SK-N-SH (cell line): ENCODE results near the gene NAPB. TPM values are rescaled to one million over a fixed set of nuclear protein-coding genes. Genes with fewer than 3 reads are reported as not detected.

Experiments used
- CTCF ChIA-PET: fragments of 300-600, 350-600 bp; formaldehyde crosslinking; extraction: SDS; loops from one replicate; lab custom pipeline; 2021; lab: Yijun Ruan, JAX
- POLR2A ChIA-PET: fragments of 350-600 bp; sonication (Branson Sonifier 250); formaldehyde crosslinking; extraction: SDS; loops from one replicate; lab custom pipeline; 2020; ENCODE audit warnings: antibody characterized with exemption, inconsistent platforms; lab: Yijun Ruan, JAX
- DNase-seq: peaks from one replicate; pipeline ENCODE4 v3.0.0; 2012
- H2AFZ ChIP-seq: fragments of 200-600 bp; sonication (generic); 2 replicates; pipeline ENCODE4 v1.8.1; 2016; ENCODE audit warnings: antibody characterized with exemption, mild to moderate bottlenecking, low read depth
- H3F3A ChIP-seq: fragments of 200-600 bp; sonication (generic); replicated peaks from 2 replicates; pipeline ENCODE3; 2016; ENCODE audit warnings: antibody characterized with exemption, mild to moderate bottlenecking; ENCODE audit not compliant: insufficient read depth
- H3K27ac ChIP-seq, 2 experiments: fragments of 200-500 bp in 1 of 2; fragments of 200-600 bp in 1 of 2; sonication (Bioruptor generic) in 1 of 2; sonication (generic), shearing (Covaris generic) in 1 of 2; 2 replicates each; pipeline versions ENCODE4 v1.5.1 to v1.6.1; 2014 to 2016; ENCODE audit warnings: low read depth in 2 of 2, inconsistent platforms in 1 of 2, low read length in 1 of 2, mild to moderate bottlenecking in 1 of 2, mixed read lengths in 1 of 2
- H3K27me3 ChIP-seq: fragments of 200-600 bp; sonication (generic), shearing (Covaris generic); 2 replicates; pipeline ENCODE4 v1.6.1; 2016; ENCODE audit warnings: mixed run types; ENCODE audit not compliant: insufficient read depth
- H3K36me3 ChIP-seq, 2 experiments: fragments of 200-500 bp in 1 of 2; fragments of 200-600 bp in 1 of 2; sonication (Bioruptor generic) in 1 of 2; sonication (generic) in 1 of 2; replicated peaks in 1 of 2; 2 replicates each; pipeline versions ENCODE3 to v1.5.1; 2014 to 2016; ENCODE audit warnings: low read length in 1 of 2, mild to moderate bottlenecking in 1 of 2; ENCODE audit not compliant: insufficient read depth in 2 of 2, control insufficient read depth in 1 of 2
- H3K4me1 ChIP-seq, 2 experiments: fragments of 200-500 bp in 1 of 2; fragments of 200-600 bp in 1 of 2; sonication (Bioruptor generic) in 1 of 2; sonication (generic), shearing (Covaris generic) in 1 of 2; 2 replicates each; pipeline versions ENCODE4 v1.5.1 to v1.6.1; 2014 to 2016; ENCODE audit warnings: low read depth in 1 of 2, low read length in 1 of 2, mixed run types in 1 of 2; ENCODE audit not compliant: insufficient read depth in 2 of 2, control insufficient read depth in 1 of 2
- H3K4me2 ChIP-seq: fragments of 200-600 bp; sonication (generic), shearing (Covaris generic); 2 replicates; pipeline ENCODE4 v1.6.1; 2017; ENCODE audit warnings: mixed run types
- H3K4me3 ChIP-seq, 2 experiments: fragments of 200-500 bp in 1 of 2; fragments of 200-600 bp in 1 of 2; sonication (Bioruptor generic) in 1 of 2; sonication (generic), shearing (Covaris generic) in 1 of 2; 2 replicates each; pipeline versions ENCODE4 v1.5.1 to v1.8.1; 2014 to 2016; ENCODE audit warnings: low read depth in 2 of 2, inconsistent platforms in 1 of 2, low read length in 1 of 2, mild to moderate bottlenecking in 1 of 2, mixed read lengths in 1 of 2, moderate library complexity in 1 of 2
- H3K79me2 ChIP-seq: fragments of 200-600 bp; sonication (generic); 2 replicates; pipeline ENCODE4 v1.8.1; 2017; ENCODE audit warnings: mild to moderate bottlenecking; ENCODE audit not compliant: insufficient read depth
- H3K9ac ChIP-seq: fragments of 200-600 bp; sonication (generic); 2 replicates; pipeline ENCODE4 v1.6.1; 2017; ENCODE audit warnings: mixed run types
- H3K9me2 ChIP-seq: fragments of 200-600 bp; sonication (generic); 2 replicates; pipeline ENCODE4 v1.6.1; 2017; ENCODE audit warnings: mixed run types
- H3K9me3 ChIP-seq: fragments of 200-600 bp; sonication (generic); 2 replicates; pipeline ENCODE4 v1.6.1; 2017; ENCODE audit warnings: mixed run types, mild to moderate bottlenecking, moderate library complexity
- H4K20me1 ChIP-seq: fragments of 200-600 bp; sonication (generic); 2 replicates; pipeline ENCODE4 v1.6.1; 2017; ENCODE audit warnings: mild to moderate bottlenecking, mixed run types; ENCODE audit not compliant: insufficient read depth
- ELF1 ChIP-seq: IDR thresholded peaks from 2 replicates; pipeline ENCODE4 v1.4.0; 2012
- EP300 ChIP-seq, 2 experiments: IDR thresholded peaks; 2 replicates each; pipeline versions ENCODE4 v1.4.0 to v1.6.1; 2012; ENCODE audit warnings: borderline replicate concordance in 1 of 2, low read depth in 1 of 2, low read length in 1 of 2
- FOSL2 ChIP-seq: IDR thresholded peaks from 2 replicates; pipeline ENCODE4 v1.4.0; 2012; ENCODE audit warnings: low read depth, mild to moderate bottlenecking, moderate library complexity, borderline replicate concordance
- FOXM1 ChIP-seq: IDR thresholded peaks from 2 replicates; pipeline ENCODE4 v1.4.0; 2012; ENCODE audit warnings: low read depth, mild to moderate bottlenecking
- GATA2 ChIP-seq: sonication (generic); formaldehyde crosslinking; IDR thresholded peaks from 2 replicates; pipeline ENCODE4 v1.5.0; 2020; ENCODE audit warnings: mild to moderate bottlenecking, missing genetic modification reagents
- JUND ChIP-seq: IDR thresholded peaks from 2 replicates; pipeline ENCODE4 v1.4.0; 2012
- NFIC ChIP-seq: IDR thresholded peaks from 2 replicates; pipeline ENCODE4 v1.4.0; 2012; ENCODE audit warnings: borderline replicate concordance
- NRF1 ChIP-seq: IDR thresholded peaks from 2 replicates; pipeline ENCODE4 v1.6.1; 2012; ENCODE audit warnings: low read depth, mild to moderate bottlenecking, low read length
- RCOR1 ChIP-seq: fragments of 150-350 bp; IDR thresholded peaks from 2 replicates; pipeline ENCODE4 v1.6.1; 2017; ENCODE audit warnings: antibody characterized with exemption, low read length
- RXRA ChIP-seq: IDR thresholded peaks from 2 replicates; pipeline ENCODE4 v1.4.0; 2012; ENCODE audit warnings: low read depth, mild to moderate bottlenecking, borderline replicate concordance
- WGBS: methylation state at CpG from one replicate; pipeline ENCODE4 v1.1.6; 2017; ENCODE audit warnings: low lambda C conversion rate; 5-methylcytosine and 5-hydroxymethylcytosine counted together
- polyA plus RNA-seq, 3 experiments: library from polyadenylated mRNA; depleted of rRNA; stranded (reverse); fragments of >200 nt; gene quantifications; 2 replicates each; pipeline ENCODE4 v1.2.3, GENCODE V29; 2012
- TF ChIP-seq, protein P1 (sequence below): IDR thresholded peaks from 2 replicates; pipeline ENCODE4 v1.4.0; 2012; ENCODE audit warnings: low read depth, borderline replicate concordance
- TF ChIP-seq, protein P2 (sequence below): fragments of 150-350 bp; IDR thresholded peaks from 2 replicates; pipeline ENCODE4 v1.6.1; 2016; ENCODE audit warnings: mild to moderate bottlenecking, low read depth, low read length
- TF ChIP-seq, protein P3 (sequence below): fragments of 150-350 bp; IDR thresholded peaks from 2 replicates; pipeline ENCODE4 v1.6.1; 2017; ENCODE audit warnings: antibody characterized with exemption, low read length, low read depth, borderline replicate concordance
- TF ChIP-seq, protein P4 (sequence below): IDR thresholded peaks from 2 replicates; pipeline ENCODE4; 2012

The NAPB gene
- polyA plus RNA-seq, 1 of the 3 experiments (the other 2 are of a cell fraction): 3.0 TPM

DNA sequence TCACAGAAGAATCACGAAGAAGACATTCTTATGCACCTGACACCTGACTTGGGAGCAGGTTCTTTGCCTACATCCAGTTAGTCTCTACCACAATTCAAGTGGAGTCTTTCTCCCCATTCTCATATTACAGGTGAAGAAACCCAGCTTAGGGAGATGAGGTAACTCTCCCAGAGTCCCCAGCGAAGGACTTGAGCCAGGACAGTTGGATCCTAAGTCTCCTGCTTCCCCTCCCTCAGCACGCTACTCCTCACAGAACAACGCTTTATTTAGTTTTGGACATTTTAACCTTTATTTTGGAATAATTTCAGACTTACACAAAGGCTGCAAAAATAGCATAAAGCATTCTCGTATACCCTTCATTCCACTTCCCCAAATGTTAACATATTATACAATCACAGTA lies 17.4 kb upstream of the NAPB start:
- Histone ChIP-seq H3K27me3 (no peaks in the 10 kb centered on the region; the same call in none of the 2 replicates), H4K20me1 (no peaks in the 10 kb centered on the region), H3K27ac (no peak overlapping the region)
- TF ChIP-seq RXRA: no peak
- TF ChIP-seq, all 33 proteins: peak for 0
- ChIA-PET POLR2A (no interaction called here), CTCF (interaction anchor here (4.0 kb wide), 1 partner anchor 8 kb away, joined by 22 read pairs; no protein-coding TSS in a partner anchor)
- DNase-seq: no peak
- Histone ChIP-seq H3K79me2 (no peaks in the 10 kb centered on the region), H3K36me3 (no peaks in the 10 kb centered on the region), H3K9ac (no peak overlapping the region), H3K4me2 (no peak overlapping the region), H3K4me3 (no peak overlapping the region), H2AFZ (no peak overlapping the region), H3K4me1 (peaks cover 0 to 11% of the 10 kb centered on the region in 2 experiments; a peak in 1 of 4 replicates), H3K9me2 (no peaks in the 10 kb centered on the region), H3F3A (no peaks in the 10 kb centered on the region), H3K9me3 (no peaks in the 10 kb centered on the region)
- 61% methylated on average over 5 of the region's 5 CpGs for WGBS

DNA sequence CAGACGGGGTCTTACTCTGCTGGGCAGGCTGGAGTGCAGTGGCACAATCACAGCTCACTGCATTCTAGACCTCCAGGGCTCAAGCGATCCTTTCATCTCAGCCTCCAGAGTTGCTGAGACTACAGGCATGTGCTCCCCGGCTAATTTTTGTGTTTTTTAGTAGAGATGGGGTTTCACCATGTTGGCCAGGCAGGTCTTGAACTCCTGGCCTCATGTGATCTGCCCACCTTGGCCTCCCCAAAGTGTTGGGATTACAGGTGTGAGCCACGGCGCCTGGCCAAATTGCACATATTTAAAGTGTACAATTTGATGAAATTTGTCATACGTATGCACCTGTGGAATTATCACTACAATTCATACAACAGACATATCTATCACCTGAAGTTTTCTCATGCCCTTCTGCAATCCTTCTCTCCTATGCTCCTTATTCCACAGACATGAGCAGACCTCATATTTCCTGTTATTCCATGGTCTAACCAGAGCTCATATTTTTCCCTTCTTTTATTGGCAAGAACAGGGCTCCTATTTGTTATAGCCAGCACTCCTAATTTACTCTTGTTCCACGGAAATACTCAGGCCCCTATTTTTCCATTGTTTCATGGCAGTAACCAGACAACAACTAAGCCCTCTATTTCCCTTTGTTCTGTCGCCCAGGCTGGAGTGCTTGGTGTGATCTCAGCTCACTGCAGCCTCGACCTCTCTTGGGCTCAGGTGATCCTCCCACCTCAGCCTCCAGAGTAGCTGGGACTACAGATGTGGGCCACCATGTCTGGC lies 16.0 kb upstream of the NAPB start:
- no peaks in the 10 kb centered on the region; the same call in none of the 2 replicates for H3K27me3 ChIP-seq
- H3K27ac ChIP-seq: no peak overlapping the region
- H3F3A ChIP-seq: no peaks in the 10 kb centered on the region
- H3K4me2 ChIP-seq: no peak overlapping the region
- H2AFZ ChIP-seq: no peak overlapping the region
- 52% methylated on average over 9 of the region's 9 CpGs for WGBS
- no peaks in the 10 kb centered on the region for H4K20me1 ChIP-seq
- H3K9me3 ChIP-seq: no peaks in the 10 kb centered on the region
- H3K79me2 ChIP-seq: no peaks in the 10 kb centered on the region
- ChIA-PET POLR2A (no interaction called here), CTCF (interaction anchor here (1.0 to 4.0 kb wide), 3 partner anchors 9 to 170 kb away, joined by 3 to 22 read pairs (median 10); no protein-coding TSS in a partner anchor)
- no peak for TF ChIP-seq FOXM1
- no peak for TF ChIP-seq FOSL2
- no peak for TF ChIP-seq JUND
- TF ChIP-seq, protein P1, sequence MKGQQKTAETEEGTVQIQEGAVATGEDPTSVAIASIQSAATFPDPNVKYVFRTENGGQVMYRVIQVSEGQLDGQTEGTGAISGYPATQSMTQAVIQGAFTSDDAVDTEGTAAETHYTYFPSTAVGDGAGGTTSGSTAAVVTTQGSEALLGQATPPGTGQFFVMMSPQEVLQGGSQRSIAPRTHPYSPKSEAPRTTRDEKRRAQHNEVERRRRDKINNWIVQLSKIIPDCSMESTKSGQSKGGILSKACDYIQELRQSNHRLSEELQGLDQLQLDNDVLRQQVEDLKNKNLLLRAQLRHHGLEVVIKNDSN: no peak
- TF ChIP-seq RCOR1: no peak
- no peak for TF ChIP-seq NRF1
- no peaks in the 10 kb centered on the region for H3K9me2 ChIP-seq
- no peaks in the 10 kb centered on the region for H3K36me3 ChIP-seq
- no peak overlapping the region for H3K4me3 ChIP-seq
- peaks cover 0 to 11% of the 10 kb centered on the region in 2 experiments; a peak in 1 of 4 replicates for H3K4me1 ChIP-seq
- H3K9ac ChIP-seq: no peak overlapping the region
- DNase-seq: no peak

DNA sequence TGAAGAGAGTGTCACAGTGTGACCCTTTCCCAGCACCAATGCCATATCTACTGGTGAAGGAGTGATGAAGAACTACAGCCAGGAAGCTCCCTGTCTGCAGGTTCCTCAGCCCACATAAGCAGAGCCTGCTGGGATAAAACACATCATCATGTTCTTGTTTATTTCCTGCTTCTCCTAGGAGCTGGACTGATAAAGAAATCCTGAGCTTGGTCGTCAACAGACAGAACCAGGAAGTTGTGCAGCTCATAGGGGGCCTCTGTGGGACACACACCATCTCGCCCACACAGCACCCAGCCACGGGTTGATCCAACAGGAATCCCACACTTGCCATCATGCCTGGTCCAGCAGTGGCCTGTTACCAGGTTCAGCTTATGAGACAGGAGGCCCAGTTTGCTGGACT lies 15.4 kb upstream of the NAPB start:
- DNase-seq: no peak
- H3K79me2 ChIP-seq: no peaks in the 10 kb centered on the region
- H3K27me3 ChIP-seq: no peaks in the 10 kb centered on the region; the same call in none of the 2 replicates
- no peaks in the 10 kb centered on the region for H3K9me3 ChIP-seq
- CTCF ChIA-PET: interaction anchor here (1.0 to 4.0 kb wide), 3 partner anchors 10 to 170 kb away, joined by 3 to 22 read pairs (median 10); no protein-coding TSS in a partner anchor
- no peak for TF ChIP-seq EP300 (IDR thresholded peaks at IDR 0.05; ENCODE audit: borderline replicate concordance in 1 of 2, low read depth in 1 of 2, low read length in 1 of 2)
- TF ChIP-seq, protein P2, sequence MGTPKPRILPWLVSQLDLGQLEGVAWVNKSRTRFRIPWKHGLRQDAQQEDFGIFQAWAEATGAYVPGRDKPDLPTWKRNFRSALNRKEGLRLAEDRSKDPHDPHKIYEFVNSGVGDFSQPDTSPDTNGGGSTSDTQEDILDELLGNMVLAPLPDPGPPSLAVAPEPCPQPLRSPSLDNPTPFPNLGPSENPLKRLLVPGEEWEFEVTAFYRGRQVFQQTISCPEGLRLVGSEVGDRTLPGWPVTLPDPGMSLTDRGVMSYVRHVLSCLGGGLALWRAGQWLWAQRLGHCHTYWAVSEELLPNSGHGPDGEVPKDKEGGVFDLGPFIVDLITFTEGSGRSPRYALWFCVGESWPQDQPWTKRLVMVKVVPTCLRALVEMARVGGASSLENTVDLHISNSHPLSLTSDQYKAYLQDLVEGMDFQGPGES: no peak
- no peak for TF ChIP-seq ELF1
- TF ChIP-seq FOSL2: no peak
- TF ChIP-seq NFIC: no peak
- no peak for TF ChIP-seq GATA2
- TF ChIP-seq, protein P3, sequence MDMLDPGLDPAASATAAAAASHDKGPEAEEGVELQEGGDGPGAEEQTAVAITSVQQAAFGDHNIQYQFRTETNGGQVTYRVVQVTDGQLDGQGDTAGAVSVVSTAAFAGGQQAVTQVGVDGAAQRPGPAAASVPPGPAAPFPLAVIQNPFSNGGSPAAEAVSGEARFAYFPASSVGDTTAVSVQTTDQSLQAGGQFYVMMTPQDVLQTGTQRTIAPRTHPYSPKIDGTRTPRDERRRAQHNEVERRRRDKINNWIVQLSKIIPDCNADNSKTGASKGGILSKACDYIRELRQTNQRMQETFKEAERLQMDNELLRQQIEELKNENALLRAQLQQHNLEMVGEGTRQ: no peak
- TF ChIP-seq, protein P4, sequence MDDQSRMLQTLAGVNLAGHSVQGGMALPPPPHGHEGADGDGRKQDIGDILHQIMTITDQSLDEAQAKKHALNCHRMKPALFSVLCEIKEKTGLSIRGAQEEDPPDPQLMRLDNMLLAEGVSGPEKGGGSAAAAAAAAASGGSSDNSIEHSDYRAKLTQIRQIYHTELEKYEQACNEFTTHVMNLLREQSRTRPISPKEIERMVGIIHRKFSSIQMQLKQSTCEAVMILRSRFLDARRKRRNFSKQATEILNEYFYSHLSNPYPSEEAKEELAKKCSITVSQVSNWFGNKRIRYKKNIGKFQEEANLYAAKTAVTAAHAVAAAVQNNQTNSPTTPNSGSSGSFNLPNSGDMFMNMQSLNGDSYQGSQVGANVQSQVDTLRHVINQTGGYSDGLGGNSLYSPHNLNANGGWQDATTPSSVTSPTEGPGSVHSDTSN: no peak
- POLR2A ChIA-PET: no interaction called here
- no peak overlapping the region for H3K9ac ChIP-seq
- H3K9me2 ChIP-seq: no peaks in the 10 kb centered on the region
- no peak overlapping the region for H2AFZ ChIP-seq
- no peak overlapping the region for H3K4me2 ChIP-seq
- H3K4me3 ChIP-seq: no peak overlapping the region
- no peaks in the 10 kb centered on the region for H4K20me1 ChIP-seq
- no peaks in the 10 kb centered on the region for H3F3A ChIP-seq
- 30% methylated on average over 2 of the region's 3 CpGs for WGBS
- peaks cover 0 to 11% of the 10 kb centered on the region in 2 experiments; a peak in 1 of 4 replicates for H3K4me1 ChIP-seq
- H3K36me3 ChIP-seq: no peaks in the 10 kb centered on the region
- no peak overlapping the region for H3K27ac ChIP-seq
